ENCODE measurements around the gene HTR3E.
"Not testable (repeated sequence)": the region's sequence is repeated elsewhere in the genome, so short reads cannot be mapped to it uniquely, and the experiment has no call there.

Gene HTR3E

GRCh38 chr3:184110316-184110725 lies 13.5 kb downstream of the HTR3E start:
- no peak for DNase-seq (ENCODE audit: low read depth in 2 of 2)

GRCh38 chr3:184116017-184116416 lies 19.2 kb downstream of the HTR3E start:
- no peak for DNase-seq (ENCODE audit: low read depth in 2 of 2)

GRCh38 chr3:184117636-184118035 lies 20.8 kb downstream of the HTR3E start:
- DNase-seq (ENCODE audit: low read depth in 2 of 2): no peak

DNA sequence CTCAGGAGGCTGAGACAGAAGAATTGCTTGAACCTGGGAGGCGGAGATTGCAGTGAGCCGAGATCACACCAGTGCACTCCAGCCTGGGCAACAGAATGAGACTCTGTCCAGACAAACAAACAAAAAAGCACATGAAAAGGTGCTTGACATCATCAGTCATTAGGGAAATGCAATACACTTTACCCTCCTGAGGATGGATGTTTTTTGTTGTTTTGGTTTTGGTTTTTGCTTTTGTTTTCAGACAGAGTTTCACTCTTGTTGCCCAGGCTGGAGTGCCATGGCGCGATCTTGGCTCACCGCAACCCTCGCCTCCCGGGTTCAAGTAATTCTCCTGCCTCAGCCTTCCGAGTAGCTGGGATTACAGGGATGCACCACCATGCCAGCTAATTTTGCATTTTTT lies 24.2 kb downstream of the HTR3E start:
- DNase-seq (ENCODE audit: low read depth in 2 of 2): not testable (repeated sequence)

DNA sequence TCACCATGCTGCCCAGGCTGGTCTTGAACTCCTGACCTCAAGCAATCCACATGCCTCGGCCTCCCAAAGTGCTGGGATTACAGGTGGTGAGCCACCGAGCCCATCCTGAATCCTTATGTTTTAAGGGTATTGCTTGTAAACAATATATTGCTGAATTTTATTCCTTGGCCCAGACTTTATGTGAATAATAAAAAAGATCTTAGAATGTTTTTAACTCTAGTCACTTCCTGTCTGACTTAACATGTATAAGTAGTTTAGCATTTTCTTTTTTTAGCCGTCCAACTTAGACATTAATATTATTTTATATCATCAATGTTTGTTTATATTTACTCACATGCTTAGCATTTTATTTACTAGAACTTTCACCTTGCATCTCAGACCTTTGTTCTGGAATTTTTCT lies 29.1 kb downstream of the HTR3E start:
- DNase-seq (ENCODE audit: low read depth in 2 of 2): no peak

- DNase-seq (ENCODE audit: low read depth in 2 of 2): no peak
These were observed 32.1 kb downstream of the HTR3E start for GRCh38 chr3:184129012-184129411.

DNA sequence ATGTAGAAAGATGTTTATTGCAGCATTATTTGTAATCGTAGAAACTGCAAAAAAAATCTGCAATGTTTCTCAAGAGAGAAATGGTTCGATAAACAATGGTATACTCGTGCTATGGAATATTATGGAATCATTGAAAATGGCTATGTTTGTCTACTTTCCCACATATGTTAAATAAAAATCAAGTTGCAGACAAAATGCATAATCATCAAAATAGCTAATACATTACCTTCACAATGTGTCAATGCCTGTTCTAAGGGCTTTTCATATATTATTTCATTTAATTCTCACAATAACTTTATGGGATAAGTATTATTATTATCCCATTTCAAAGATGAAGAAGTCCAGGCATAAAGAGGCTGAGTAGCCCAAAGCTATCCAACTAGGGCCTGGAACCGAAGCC lies 36.1 kb downstream of the HTR3E start:
- DNase-seq (ENCODE audit: low read depth in 2 of 2): no peak

- peak in 1 of 2 donors; percentile 18 for DNase-seq (ENCODE audit: low read depth in 2 of 2)
These were observed 37.2 kb downstream of the HTR3E start for GRCh38 chr3:184133840-184134745.

- no peak for DNase-seq (ENCODE audit: low read depth in 2 of 2)
These were observed 37.9 kb downstream of the HTR3E start for GRCh38 chr3:184134746-184135148.

- peak; percentile 73 to 76 for DNase-seq (ENCODE audit: low read depth in 2 of 2)
These were observed 38.5 kb downstream of the HTR3E start, which contains the start of gene EIF2B5 for GRCh38 chr3:184135149-184135910. EIF2B5 (plus strand) TSS chr3:184135358; CDS start chr3:184135386, 28 bp downstream.

- DNase-seq (ENCODE audit: low read depth in 2 of 2): no peak
These were observed 39.0 kb downstream of the HTR3E start for GRCh38 chr3:184135911-184136260.

DNA sequence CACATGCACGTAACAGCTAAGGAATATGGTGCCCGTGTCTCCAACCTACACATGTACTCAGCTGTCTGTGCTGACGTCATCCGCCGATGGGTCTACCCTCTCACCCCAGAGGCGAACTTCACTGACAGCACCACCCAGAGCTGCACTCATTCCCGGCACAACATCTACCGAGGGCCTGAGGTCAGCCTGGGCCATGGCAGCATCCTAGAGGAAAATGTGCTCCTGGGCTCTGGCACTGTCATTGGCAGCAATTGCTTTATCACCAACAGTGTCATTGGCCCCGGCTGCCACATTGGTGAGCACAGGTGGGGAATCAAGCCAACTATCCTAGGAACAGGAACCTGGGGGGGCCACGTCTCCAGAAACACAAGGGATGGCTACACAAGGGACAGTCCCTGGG lies 43.6 kb downstream of the HTR3E start:
- DNase-seq (ENCODE audit: low read depth in 2 of 2): no peak

DNA sequence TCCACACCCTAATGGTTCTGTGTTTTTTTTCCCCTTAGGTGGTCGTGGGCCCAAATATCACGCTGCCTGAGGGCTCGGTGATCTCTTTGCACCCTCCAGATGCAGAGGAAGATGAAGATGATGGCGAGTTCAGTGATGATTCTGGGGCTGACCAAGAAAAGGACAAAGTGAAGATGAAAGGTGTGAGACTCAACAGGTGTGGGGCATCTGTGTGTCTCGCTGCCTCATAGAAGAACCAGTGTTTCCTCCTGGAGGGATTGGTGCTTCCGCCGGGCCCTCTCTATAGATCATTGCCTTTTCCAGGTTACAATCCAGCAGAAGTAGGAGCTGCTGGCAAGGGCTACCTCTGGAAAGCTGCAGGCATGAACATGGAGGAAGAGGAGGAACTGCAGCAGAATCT lies 45.3 kb downstream of the HTR3E start:
- DNase-seq (ENCODE audit: low read depth in 2 of 2): no peak

GRCh38 chr3:184143327-184143726 lies 46.5 kb downstream of the HTR3E start:
- no peak for DNase-seq (ENCODE audit: low read depth in 2 of 2)

DNA sequence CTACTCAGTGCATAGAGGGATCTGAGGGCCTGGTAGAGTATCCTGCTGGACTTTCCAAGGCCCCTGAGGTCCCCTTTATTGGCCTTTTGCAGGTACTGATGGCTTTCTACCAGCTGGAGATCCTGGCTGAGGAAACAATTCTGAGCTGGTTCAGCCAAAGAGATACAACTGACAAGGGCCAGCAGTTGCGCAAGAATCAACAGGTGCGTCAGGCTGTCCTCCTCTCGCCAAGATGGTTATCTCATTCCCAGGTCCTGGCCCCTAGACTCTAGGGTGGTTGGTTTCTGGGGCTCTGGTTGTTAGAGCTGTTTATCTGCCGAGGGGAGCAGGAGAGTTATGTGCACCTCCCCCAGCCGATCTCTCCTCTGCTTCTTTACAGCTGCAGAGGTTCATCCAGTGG lies 47.6 kb downstream of the HTR3E start:
- no peak for DNase-seq (ENCODE audit: low read depth in 2 of 2)

- DNase-seq (ENCODE audit: low read depth in 2 of 2): no peak
These were observed 48.3 kb downstream of the HTR3E start for GRCh38 chr3:184145111-184145524.

DNA sequence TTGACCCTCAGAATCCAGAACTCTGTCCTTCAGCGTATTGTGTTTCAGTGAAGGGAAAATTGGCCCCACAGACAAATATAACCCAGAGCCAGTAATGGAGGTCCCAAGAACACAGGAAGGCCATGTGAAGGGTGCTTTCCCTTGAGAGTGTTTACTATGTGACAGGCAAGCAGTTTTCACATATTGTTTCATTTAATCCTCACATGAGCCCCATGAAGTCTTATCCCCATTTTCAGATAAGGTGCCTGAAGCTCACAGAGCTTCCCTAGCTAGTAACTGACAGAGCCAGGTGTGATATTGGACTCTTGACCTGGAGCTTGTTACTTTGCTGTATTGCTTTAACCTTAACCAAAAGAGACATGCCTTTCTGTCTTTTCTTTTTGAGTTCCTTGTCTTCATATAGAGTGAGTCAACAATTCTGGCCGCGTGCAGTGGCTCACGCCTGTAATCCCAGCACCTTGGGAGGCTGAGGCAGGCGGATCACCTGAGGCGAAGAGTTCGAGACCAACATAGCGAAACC lies 48.9 kb downstream of the HTR3E start:
- DNase-seq (ENCODE audit: low read depth in 2 of 2): no peak

DNA sequence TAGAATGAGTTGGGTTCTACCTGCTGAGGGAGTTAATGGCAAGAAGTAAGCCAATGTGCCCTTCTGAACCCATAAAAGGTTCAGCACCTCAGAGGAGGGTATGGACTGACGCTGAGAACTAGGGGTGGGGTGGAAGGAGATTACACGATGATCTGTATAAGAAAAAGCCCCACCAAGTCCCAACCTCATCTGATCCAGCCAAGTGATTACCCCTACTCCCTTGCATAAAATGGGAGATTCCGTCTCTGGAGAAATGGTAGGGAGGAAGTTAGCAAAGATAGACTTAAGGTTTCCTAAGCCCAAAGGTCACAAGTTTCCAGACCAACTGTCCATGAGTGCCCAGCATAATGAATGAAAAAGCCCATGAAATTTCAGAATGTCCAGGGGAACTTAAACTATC lies 51.2 kb downstream of the HTR3E start:
- DNase-seq (ENCODE audit: low read depth in 2 of 2): no peak

- no peak for DNase-seq (ENCODE audit: low read depth in 2 of 2)
These were observed 52.3 kb downstream of the HTR3E start for GRCh38 chr3:184149123-184149522.

DNA sequence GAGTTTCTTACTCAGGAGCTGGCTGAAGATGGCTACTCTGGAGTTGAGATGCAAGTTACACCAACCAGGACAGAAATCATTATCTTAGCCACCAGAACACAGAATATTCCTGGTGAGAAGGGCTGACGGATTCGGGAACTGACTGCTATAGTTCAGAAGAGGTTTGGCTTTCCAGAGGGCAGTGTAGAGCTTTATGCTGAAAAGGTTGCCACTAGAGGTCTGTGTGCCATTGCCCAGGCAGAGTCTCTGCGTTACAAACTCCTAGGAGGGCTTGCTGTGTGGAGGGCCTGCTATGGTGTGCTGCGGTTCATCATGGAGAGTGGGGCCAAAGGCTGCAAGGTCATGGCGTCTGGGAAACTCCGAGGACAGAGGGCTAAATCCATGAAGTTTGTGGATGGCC lies 52.9 kb downstream of the HTR3E start:
- DNase-seq (ENCODE audit: low read depth in 2 of 2): not testable (repeated sequence)

DNA sequence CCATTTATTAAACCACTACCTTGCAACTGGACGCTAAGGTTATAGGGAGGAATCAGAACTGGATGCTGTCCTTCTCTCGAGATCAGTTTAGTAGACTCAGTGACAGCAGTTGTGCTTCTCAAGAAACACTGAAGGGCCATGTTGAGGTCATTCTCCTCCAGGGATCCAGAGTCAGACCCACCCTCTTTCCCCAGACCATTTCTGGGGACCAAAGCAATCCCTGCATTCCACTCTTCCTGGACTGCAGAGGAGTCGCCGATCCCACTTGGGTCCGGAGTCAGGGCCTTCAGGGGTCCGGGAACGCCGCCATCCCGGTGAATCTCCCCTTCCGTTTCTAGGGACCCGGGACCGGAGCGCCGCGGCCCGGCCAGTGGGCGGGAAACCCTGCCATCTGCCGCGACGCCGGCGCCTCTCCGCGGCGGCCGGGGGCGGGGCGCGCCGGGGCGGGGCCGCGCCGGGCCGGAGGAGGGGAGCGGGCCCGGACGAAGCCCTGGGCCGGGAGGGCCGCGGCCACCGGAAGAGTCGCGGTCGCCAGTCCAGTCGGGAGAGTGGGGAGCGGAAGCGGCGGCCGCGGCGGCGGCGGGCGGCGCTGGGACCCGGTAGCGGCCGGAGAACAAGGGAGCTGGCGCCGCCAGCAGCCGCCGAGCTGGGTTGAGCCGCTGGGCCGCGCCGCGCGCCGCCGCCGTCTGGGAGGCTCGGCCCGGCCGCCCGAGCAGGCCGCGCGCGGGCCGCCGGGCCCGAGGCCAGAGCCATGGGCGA lies 58.2 kb downstream of the HTR3E start, which contains the start of gene DVL3:
TSS of gene DVL3 (plus strand) at position 493 of the 759 bp plus-strand sequence. CDS start at position 752, 259 bp downstream.
- no peak for DNase-seq (ENCODE audit: low read depth in 2 of 2)

Measured in activated CD8-positive, alpha-beta memory T cell treated with anti-CD3 and anti-CD28 coated beads for 4 hours (primary cell).